Astrocyte (in vitro differentiated cells and primary cell): ENCODE results near the gene LACTB. TPM values are rescaled to one million over a fixed set of nuclear protein-coding genes. Genes with fewer than 3 reads are reported as not detected.

Experiments
- DNase-seq: peaks from one replicate; pipeline ENCODE4 v3.0.0-alpha.2; 2010; ENCODE audit warnings: low read depth
- FAIRE-seq: peaks from 2 replicates; lab custom pipeline; 2011; peaks lifted over from hg19 to GRCh38; lab: Jason Lieb, UNC
- H2AFZ ChIP-seq: 2 replicates; pipeline ENCODE4 v1.6.0; 2012; ENCODE audit warnings: low read depth, low read length, inconsistent platforms
- H3K27ac ChIP-seq: 2 replicates; pipeline ENCODE4 v1.5.1; 2011; ENCODE audit warnings: low read depth, low read length, inconsistent platforms
- H3K27me3 ChIP-seq: 2 replicates; pipeline ENCODE4 v1.6.0; 2011; ENCODE audit warnings: low read length, inconsistent platforms; ENCODE audit not compliant: insufficient read depth
- H3K36me3 ChIP-seq: 2 replicates; pipeline ENCODE4 v1.5.1; 2011; ENCODE audit warnings: low read length, inconsistent platforms; ENCODE audit not compliant: insufficient read depth
- H3K4me1 ChIP-seq: 2 replicates; pipeline ENCODE4 v1.5.1; 2011; ENCODE audit warnings: low read length, inconsistent platforms; ENCODE audit not compliant: insufficient read depth
- H3K4me2 ChIP-seq: 2 replicates; pipeline ENCODE4 v1.6.0; 2012; ENCODE audit warnings: low read length, inconsistent platforms
- H3K4me3 ChIP-seq: 2 replicates; pipeline ENCODE4 v1.5.1; 2011; ENCODE audit warnings: low read depth, mild to moderate bottlenecking, low read length, inconsistent platforms; ENCODE audit not compliant: insufficient read depth
- H3K79me2 ChIP-seq: 2 replicates; pipeline ENCODE4 v1.6.0; 2012; ENCODE audit warnings: mild to moderate bottlenecking, low read length, inconsistent platforms; ENCODE audit not compliant: insufficient read depth
- H3K9ac ChIP-seq: 2 replicates; pipeline ENCODE4 v1.6.0; 2012; ENCODE audit warnings: mild to moderate bottlenecking, low read length, inconsistent platforms
- H3K9me3 ChIP-seq: 2 replicates; pipeline ENCODE4 v1.5.1; 2012; ENCODE audit warnings: low read depth, mild to moderate bottlenecking, low read length, inconsistent platforms; ENCODE audit not compliant: insufficient read depth
- H4K20me1 ChIP-seq: 2 replicates; pipeline ENCODE4 v1.6.0; 2012; ENCODE audit warnings: low read length, inconsistent platforms; ENCODE audit not compliant: insufficient read depth
- H3K27ac Mint-ChIP-seq: one replicate; pipeline ENCODE4 v1.8.0; 2021; ENCODE audit warnings: mild to moderate bottlenecking, mixed read lengths; ENCODE audit not compliant: unreplicated experiment
- H3K27me3 Mint-ChIP-seq: one replicate; pipeline ENCODE4 v1.8.0; 2021; ENCODE audit warnings: low read depth, mixed read lengths; ENCODE audit not compliant: unreplicated experiment
- H3K36me3 Mint-ChIP-seq: one replicate; pipeline ENCODE4 v1.8.0; 2021; ENCODE audit warnings: low read depth, mixed read lengths; ENCODE audit not compliant: unreplicated experiment
- H3K4me1 Mint-ChIP-seq: one replicate; pipeline ENCODE4 v1.8.0; 2021; ENCODE audit warnings: low read depth, mixed read lengths; ENCODE audit not compliant: unreplicated experiment
- H3K4me3 Mint-ChIP-seq: one replicate; pipeline ENCODE4 v1.8.0; 2021; ENCODE audit warnings: mild to moderate bottlenecking, moderate library complexity, mixed read lengths; ENCODE audit not compliant: unreplicated experiment
- H3K9me3 Mint-ChIP-seq: one replicate; pipeline ENCODE4 v1.8.0; 2021; ENCODE audit warnings: mild to moderate bottlenecking, mixed read lengths; ENCODE audit not compliant: unreplicated experiment
- CTCF ChIP-seq: IDR thresholded peaks from 2 replicates; pipeline ENCODE4 v1.5.1; 2011; ENCODE audit warnings: low read depth, mild to moderate bottlenecking, inconsistent platforms, low read length, moderate library complexity; ENCODE audit not compliant: insufficient read depth
- EZH2 ChIP-seq: IDR thresholded peaks from 2 replicates; pipeline ENCODE4 v1.6.1; 2012; ENCODE audit warnings: mild to moderate bottlenecking, low read length, inconsistent platforms; ENCODE audit not compliant: insufficient read depth
- total RNA-seq: library from RNA; stranded (reverse); gene quantifications from 2 replicates; pipeline ENCODE4 v1.2.1, GENCODE V29; 2021

LACTB gene
- total RNA-seq, 1 donor from 2014 or later, result 29.8 TPM

- H2AFZ ChIP-seq, result no peak overlapping the region
- no peak overlapping the region for H3K4me3 ChIP-seq
- Mint-ChIP-seq H3K4me1 (peaks cover 29% of the 10 kb centered on the region), H3K9me3 (peaks cover 6% of the 10 kb centered on the region), H3K27ac (peak overlapping the region; percentile 26), H3K4me3 (no peak overlapping the region), H3K36me3 (no peaks in the 10 kb centered on the region), H3K27me3 (no peaks in the 10 kb centered on the region)
- H4K20me1 ChIP-seq, result no peaks in the 10 kb centered on the region
- FAIRE-seq (peak; percentile 20), DNase-seq (no peak)
- no peaks in the 10 kb centered on the region for H3K27me3 ChIP-seq
- H3K4me2 ChIP-seq, result peak overlapping the region; percentile 13
- H3K9ac ChIP-seq, result no peak overlapping the region
- TF ChIP-seq EZH2 (no peak), CTCF (no peak)
- H3K27ac ChIP-seq, result no peak overlapping the region
- H3K79me2 ChIP-seq, result no peaks in the 10 kb centered on the region
- peaks cover 11% of the 10 kb centered on the region for H3K4me1 ChIP-seq
- no peaks in the 10 kb centered on the region for H3K9me3 ChIP-seq
- no peaks in the 10 kb centered on the region for H3K36me3 ChIP-seq
Observed at GRCh38 chr15:63114465-63114864, 7.2 kb upstream of the LACTB start.

GRCh38 chr15:63118854-63119253, 2.8 kb upstream of the LACTB start:
- H3K27ac ChIP-seq, result no peak overlapping the region
- no peak for DNase-seq
- no peaks in the 10 kb centered on the region for H3K27me3 ChIP-seq
- Mint-ChIP-seq H3K27me3 (no peaks in the 10 kb centered on the region), H3K9me3 (peaks cover 15% of the 10 kb centered on the region), H3K36me3 (no peaks in the 10 kb centered on the region), H3K27ac (no peak overlapping the region), H3K4me1 (peaks cover 12% of the 10 kb centered on the region), H3K4me3 (no peak overlapping the region)
- no peak overlapping the region for H3K4me3 ChIP-seq
- H3K4me2 ChIP-seq, result no peak overlapping the region
- no peak overlapping the region for H2AFZ ChIP-seq
- no peaks in the 10 kb centered on the region for H3K36me3 ChIP-seq
- H3K9ac ChIP-seq, result no peak overlapping the region
- H3K9me3 ChIP-seq, result no peaks in the 10 kb centered on the region
- peaks cover 9% of the 10 kb centered on the region for H3K4me1 ChIP-seq
- no peaks in the 10 kb centered on the region for H4K20me1 ChIP-seq
- no peak for FAIRE-seq
- no peak for TF ChIP-seq EZH2
- no peak for TF ChIP-seq CTCF
- peaks cover 10% of the 10 kb centered on the region for H3K79me2 ChIP-seq

GRCh38 chr15:63122002-63122875, 578 bp downstream of the LACTB start:
- peak overlapping the region; percentile 99 for H3K4me3 Mint-ChIP-seq
- peak overlapping the region; percentile 85 for H3K4me2 ChIP-seq
- peaks cover 4% of the 10 kb centered on the region for H3K4me1 ChIP-seq
- no peaks in the 10 kb centered on the region for H3K27me3 Mint-ChIP-seq
- H3K9me3 Mint-ChIP-seq, result peaks cover 12% of the 10 kb centered on the region
- no peak for TF ChIP-seq EZH2
- no peak for TF ChIP-seq CTCF
- FAIRE-seq, result no peak
- H3K36me3 ChIP-seq, result peaks cover 1% of the 10 kb centered on the region
- H3K4me3 ChIP-seq, result peak overlapping the region; percentile 67
- no peaks in the 10 kb centered on the region for H4K20me1 ChIP-seq
- H3K79me2 ChIP-seq, result peaks cover 24% of the 10 kb centered on the region
- H2AFZ ChIP-seq, result peak overlapping the region; percentile 60
- H3K9ac ChIP-seq, result peak overlapping the region; percentile 91
- H3K9me3 ChIP-seq, result no peaks in the 10 kb centered on the region
- H3K36me3 Mint-ChIP-seq, result peaks cover 2% of the 10 kb centered on the region
- peak overlapping the region; percentile 88 for H3K27ac ChIP-seq
- peaks cover 8% of the 10 kb centered on the region for H3K4me1 Mint-ChIP-seq
- H3K27ac Mint-ChIP-seq, result peak overlapping the region; percentile 88
- peak; percentile 43 for DNase-seq
- H3K27me3 ChIP-seq, result no peaks in the 10 kb centered on the region
